DND-41 (cell line): ENCODE results near the gene ADTRP.
"Not testable (repeated sequence)": the region's sequence is repeated elsewhere in the genome, so short reads cannot be mapped to it uniquely, and the experiment has no call there.

Experiments used
- ATAC-seq: fragments of 200-7000 bp; cut with Tn5 transposase; 3 replicates; pipeline ENCODE4 v1.9.1; 2021; ENCODE audit warnings: low read depth; ENCODE audit not compliant: insufficient read depth
- DNase-seq: peaks from one replicate; pipeline ENCODE4 v3.0.0-alpha.2; 2020
- H2AFZ ChIP-seq: 2 replicates; pipeline ENCODE4 v1.6.0; 2012; ENCODE audit warnings: low read depth, low read length
- H3K27ac ChIP-seq: 2 replicates; pipeline ENCODE4 v1.5.1; 2012; ENCODE audit warnings: low read length, inconsistent platforms
- H3K27me3 ChIP-seq: fragments of 200-600 bp; sonication (generic); 2 replicates; pipeline ENCODE4 v1.6.0; 2012; ENCODE audit warnings: low read length, mild to moderate bottlenecking, inconsistent platforms; ENCODE audit not compliant: insufficient read depth, poor library complexity
- H3K36me3 ChIP-seq: 2 replicates; pipeline ENCODE4 v1.5.1; 2012; ENCODE audit warnings: low read length, inconsistent platforms; ENCODE audit not compliant: insufficient read depth
- H3K4me1 ChIP-seq: 2 replicates; pipeline ENCODE4 v1.5.1; 2012; ENCODE audit warnings: mild to moderate bottlenecking, low read length; ENCODE audit not compliant: insufficient read depth
- H3K4me2 ChIP-seq: 2 replicates; pipeline ENCODE4 v1.6.0; 2012; ENCODE audit warnings: mild to moderate bottlenecking, moderate library complexity, low read length, inconsistent platforms; ENCODE audit not compliant: insufficient read depth
- H3K4me3 ChIP-seq, 2 experiments: fragments of 200-600 bp in 1 of 2; shearing (Covaris generic) in 1 of 2; 2 replicates each; pipeline ENCODE4 v1.5.1; 2012 to 2016; ENCODE audit warnings: inconsistent platforms in 2 of 2, low read length in 2 of 2, mild to moderate bottlenecking in 2 of 2, low read depth in 1 of 2, moderate library complexity in 1 of 2
- H3K79me2 ChIP-seq: 2 replicates; pipeline ENCODE4 v1.6.0; 2012; ENCODE audit warnings: low read length, inconsistent platforms; ENCODE audit not compliant: insufficient read depth
- H3K9ac ChIP-seq: 2 replicates; pipeline ENCODE4 v1.6.0; 2012; ENCODE audit warnings: low read depth, mild to moderate bottlenecking, inconsistent platforms, low read length, moderate library complexity
- H3K9me3 ChIP-seq: 2 replicates; pipeline ENCODE4 v1.5.1; 2012; ENCODE audit warnings: low read length, moderate library complexity, mild to moderate bottlenecking, inconsistent platforms; ENCODE audit not compliant: insufficient read depth, severe bottlenecking
- H4K20me1 ChIP-seq: 2 replicates; pipeline ENCODE4 v1.6.0; 2012; ENCODE audit warnings: low read length; ENCODE audit not compliant: insufficient read depth
- CTCF ChIP-seq: IDR thresholded peaks from 2 replicates; pipeline ENCODE4 v1.5.1; 2012; ENCODE audit warnings: borderline replicate concordance, low read length, moderate library complexity, mild to moderate bottlenecking; ENCODE audit not compliant: poor library complexity, severe bottlenecking; ENCODE audit errors: extremely low read depth
- EZH2 ChIP-seq: IDR thresholded peaks from 3 replicates; pipeline ENCODE4 v1.6.1; 2012; ENCODE audit warnings: borderline replicate concordance, low read depth, mild to moderate bottlenecking, moderate library complexity, low read length, inconsistent platforms; ENCODE audit not compliant: severe bottlenecking

ADTRP gene

GRCh38 chr6:11692451-11693376 is 85.9 kb downstream of the ADTRP start:
- Histone ChIP-seq H3K36me3 (no peaks in the 10 kb centered on the region), H3K4me3 (no peak overlapping the region), H4K20me1 (no peaks in the 10 kb centered on the region), H3K4me1 (no peaks in the 10 kb centered on the region), H3K79me2 (no peaks in the 10 kb centered on the region), H2AFZ (no peak overlapping the region), H3K27me3 (no peaks in the 10 kb centered on the region), H3K4me2 (no peak overlapping the region), H3K9me3 (no peaks in the 10 kb centered on the region), H3K9ac (no peak overlapping the region), H3K27ac (no peak overlapping the region)
- DNase-seq (no peak), ATAC-seq (no peak)
- no peak for TF ChIP-seq CTCF
- TF ChIP-seq EZH2, result no peak

GRCh38 chr6:11689847-11690246 is 88.8 kb downstream of the ADTRP start:
- no peak for ATAC-seq
- Histone ChIP-seq H3K9me3 (no peaks in the 10 kb centered on the region), H3K4me1 (no peaks in the 10 kb centered on the region), H4K20me1 (no peaks in the 10 kb centered on the region), H3K27ac (no peak overlapping the region), H3K79me2 (no peaks in the 10 kb centered on the region), H3K4me2 (no peak overlapping the region), H3K4me3 (no peak overlapping the region), H3K27me3 (no peaks in the 10 kb centered on the region), H3K36me3 (no peaks in the 10 kb centered on the region), H3K9ac (no peak overlapping the region), H2AFZ (no peak overlapping the region)
- TF ChIP-seq CTCF, result no peak
- TF ChIP-seq EZH2, result no peak
- DNase-seq, result no peak

- not testable (repeated sequence) for DNase-seq, H3K79me2 ChIP-seq, H3K36me3 ChIP-seq, H3K9ac ChIP-seq, ATAC-seq, H3K9me3 ChIP-seq, H3K27ac ChIP-seq, H3K4me3 ChIP-seq, H4K20me1 ChIP-seq, H2AFZ ChIP-seq, H3K4me2 ChIP-seq, H3K27me3 ChIP-seq, H3K4me1 ChIP-seq
Measured at GRCh38 chr6:11689400-11689799, 89.2 kb downstream of the ADTRP start.

GRCh38 chr6:11688425-11688709 is 90.2 kb downstream of the ADTRP start:
- no peaks in the 10 kb centered on the region for H3K4me1 ChIP-seq
- TF ChIP-seq CTCF (no peak), EZH2 (no peak)
- H3K4me3 ChIP-seq, result no peak overlapping the region
- no peaks in the 10 kb centered on the region for H3K27me3 ChIP-seq
- H3K27ac ChIP-seq, result no peak overlapping the region
- DNase-seq (no peak), ATAC-seq (no peak)
- no peaks in the 10 kb centered on the region for H3K79me2 ChIP-seq
- no peaks in the 10 kb centered on the region for H3K9me3 ChIP-seq
- H2AFZ ChIP-seq, result no peak overlapping the region
- H3K36me3 ChIP-seq, result no peaks in the 10 kb centered on the region
- no peaks in the 10 kb centered on the region for H4K20me1 ChIP-seq
- H3K9ac ChIP-seq, result no peak overlapping the region
- H3K4me2 ChIP-seq, result no peak overlapping the region
